ENCODE results near the gene OR4D6.
"Not testable (repeated sequence)": the region's sequence is repeated elsewhere in the genome, so short reads cannot be mapped to it uniquely, and the experiment has no call there.

OR4D6 gene

DNA sequence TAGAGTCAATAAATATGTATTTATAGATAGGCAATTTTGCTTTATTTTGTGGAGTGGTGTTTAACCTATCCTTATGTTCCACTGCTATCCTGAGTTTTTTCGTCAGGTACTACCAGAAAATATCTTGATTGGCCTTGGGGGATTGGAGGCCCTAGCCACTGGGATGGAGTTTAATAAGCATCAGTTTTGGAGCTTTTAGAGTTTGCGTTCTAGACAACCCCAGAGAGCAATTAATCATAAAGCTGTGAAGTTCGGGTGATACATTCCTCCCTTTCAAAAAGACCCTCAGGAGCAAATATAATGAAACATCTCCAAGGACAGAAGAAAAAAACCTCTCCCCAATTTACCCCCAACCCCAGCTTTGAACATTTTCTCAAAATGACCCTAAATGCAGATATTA lies 20.6 kb upstream of the OR4D6 start, which contains the start of gene OR5A1:
OR5A1 (plus strand) TSS at position 301 of the 400 bp plus-strand sequence. CDS start 6,700 bp downstream, outside the sequence.
- Histone ChIP-seq H3K9me3 (ENCODE audit: control insufficient read depth, insufficient read depth, low read length) (no peaks in the 10 kb centered on the region), H3K9ac (ENCODE audit: low read depth, low read length) (no peak within 1 kb of the TSS), H3K4me1 (ENCODE audit: control insufficient read depth, insufficient read depth, low read length) (0 out of 2 replicates have a peak, but pooled peaks cover 7% of the 10 kb centered on the region), H3K4me3 (ENCODE audit: low read depth, low read length) (no peak within 1 kb of the TSS), H3K27ac (ENCODE audit: low read depth, low read length) (no peak within 1 kb of the TSS), H3K36me3 (ENCODE audit: control insufficient read depth, insufficient read depth, low read length) (no peaks in the 10 kb centered on the region), H3K27me3 (ENCODE audit: control insufficient read depth, insufficient read depth, low read length) (no peaks in the 10 kb centered on the region)

GRCh38 chr11:59437770-59438169 lies 19.0 kb upstream of the OR4D6 start:
- H3K27me3 ChIP-seq (ENCODE audit: control insufficient read depth, insufficient read depth, low read length), result no peaks in the 10 kb centered on the region
- no peak overlapping the region for H3K9ac ChIP-seq (ENCODE audit: low read depth, low read length)
- 0 out of 2 replicates have a peak, but pooled peaks cover 7% of the 10 kb centered on the region for H3K4me1 ChIP-seq (ENCODE audit: control insufficient read depth, insufficient read depth, low read length)
- H3K36me3 ChIP-seq (ENCODE audit: control insufficient read depth, insufficient read depth, low read length), result no peaks in the 10 kb centered on the region
- no peak overlapping the region for H3K4me3 ChIP-seq (ENCODE audit: low read depth, low read length)
- no peaks in the 10 kb centered on the region for H3K9me3 ChIP-seq (ENCODE audit: control insufficient read depth, insufficient read depth, low read length)
- no peak overlapping the region for H3K27ac ChIP-seq (ENCODE audit: low read depth, low read length)

DNA sequence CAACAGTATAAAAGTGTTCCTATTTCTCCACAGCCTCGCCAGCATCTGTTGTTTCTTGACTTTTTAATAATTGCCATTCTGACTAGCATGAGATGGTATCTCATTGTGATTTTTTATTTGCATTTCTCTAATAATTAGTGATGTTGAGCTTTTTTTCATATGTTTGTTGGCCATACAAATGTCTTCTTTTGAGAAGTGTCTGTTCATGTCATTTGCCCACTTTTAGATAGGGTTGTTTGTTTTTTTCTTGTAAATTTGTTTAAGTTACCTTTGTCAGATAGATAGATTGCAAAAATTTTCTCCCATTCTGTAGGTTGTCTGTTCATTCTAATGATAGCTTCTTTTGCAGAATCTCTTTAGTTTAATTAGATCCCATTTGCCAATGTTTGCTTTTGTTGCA lies 11.1 kb upstream of the OR4D6 start:
- H3K4me1 ChIP-seq (ENCODE audit: control insufficient read depth, insufficient read depth, low read length); H3K36me3 ChIP-seq (ENCODE audit: control insufficient read depth, insufficient read depth, low read length); H3K27ac ChIP-seq (ENCODE audit: low read depth, low read length); H3K27me3 ChIP-seq (ENCODE audit: control insufficient read depth, insufficient read depth, low read length); H3K9ac ChIP-seq (ENCODE audit: low read depth, low read length); H3K4me3 ChIP-seq (ENCODE audit: low read depth, low read length); H3K9me3 ChIP-seq (ENCODE audit: control insufficient read depth, insufficient read depth, low read length): not testable (repeated sequence)

DNA sequence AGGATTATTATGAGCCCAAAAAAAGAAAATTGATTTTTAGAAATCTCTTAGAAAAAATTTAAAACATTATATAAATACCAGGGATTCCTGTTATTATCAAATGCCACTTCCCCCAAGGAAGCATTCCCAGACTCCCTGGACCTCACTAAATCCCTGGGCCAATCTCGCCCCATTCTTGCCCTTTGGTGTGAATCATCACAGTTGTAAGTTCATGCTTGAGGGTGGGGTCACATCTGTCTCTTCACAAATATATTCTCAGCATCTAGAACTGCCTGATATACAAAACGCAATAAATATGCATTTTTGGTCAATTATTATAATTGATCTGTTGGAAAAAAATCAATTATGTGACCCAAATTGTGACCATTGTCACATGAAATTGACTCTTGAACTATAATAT lies 8.3 kb upstream of the OR4D6 start:
- Histone ChIP-seq H3K9me3 (ENCODE audit: control insufficient read depth, insufficient read depth, low read length) (peaks cover 3% of the 10 kb centered on the region; the same call in 1 of the 2 replicates), H3K27me3 (ENCODE audit: control insufficient read depth, insufficient read depth, low read length) (no peaks in the 10 kb centered on the region), H3K4me3 (ENCODE audit: low read depth, low read length) (no peak overlapping the region), H3K9ac (ENCODE audit: low read depth, low read length) (no peak overlapping the region), H3K27ac (ENCODE audit: low read depth, low read length) (no peak overlapping the region), H3K4me1 (ENCODE audit: control insufficient read depth, insufficient read depth, low read length) (no peaks in the 10 kb centered on the region), H3K36me3 (ENCODE audit: control insufficient read depth, insufficient read depth, low read length) (no peaks in the 10 kb centered on the region)

GRCh38 chr11:59459916-59460315 lies 3.2 kb downstream of the OR4D6 start:
- Histone ChIP-seq H3K27ac (ENCODE audit: low read depth, low read length) (no peak overlapping the region), H3K4me3 (ENCODE audit: low read depth, low read length) (no peak overlapping the region), H3K27me3 (ENCODE audit: control insufficient read depth, insufficient read depth, low read length) (no peaks in the 10 kb centered on the region), H3K9ac (ENCODE audit: low read depth, low read length) (no peak overlapping the region), H3K36me3 (ENCODE audit: control insufficient read depth, insufficient read depth, low read length) (no peaks in the 10 kb centered on the region), H3K4me1 (ENCODE audit: control insufficient read depth, insufficient read depth, low read length) (no peaks in the 10 kb centered on the region), H3K9me3 (ENCODE audit: control insufficient read depth, insufficient read depth, low read length) (no peaks in the 10 kb centered on the region)

GRCh38 chr11:59463190-59463641 lies 6.5 kb downstream of the OR4D6 start:
- H3K4me3 ChIP-seq (ENCODE audit: low read depth, low read length), result no peak overlapping the region
- no peaks in the 10 kb centered on the region for H3K9me3 ChIP-seq (ENCODE audit: control insufficient read depth, insufficient read depth, low read length)
- H3K4me1 ChIP-seq (ENCODE audit: control insufficient read depth, insufficient read depth, low read length), result no peaks in the 10 kb centered on the region
- no peak overlapping the region for H3K9ac ChIP-seq (ENCODE audit: low read depth, low read length)
- no peak overlapping the region for H3K27ac ChIP-seq (ENCODE audit: low read depth, low read length)
- no peaks in the 10 kb centered on the region for H3K36me3 ChIP-seq (ENCODE audit: control insufficient read depth, insufficient read depth, low read length)
- no peaks in the 10 kb centered on the region for H3K27me3 ChIP-seq (ENCODE audit: control insufficient read depth, insufficient read depth, low read length)

GRCh38 chr11:59473015-59473414 lies 16.3 kb downstream of the OR4D6 start, which contains the start of gene OR4D10:
Gene OR4D10, plus strand, starts transcription at chr11:59473315. Its CDS starts 4,115 bp downstream, at chr11:59477430.
- no peaks in the 10 kb centered on the region for H3K36me3 ChIP-seq (ENCODE audit: control insufficient read depth, insufficient read depth, low read length)
- no peaks in the 10 kb centered on the region for H3K4me1 ChIP-seq (ENCODE audit: control insufficient read depth, insufficient read depth, low read length)
- H3K27me3 ChIP-seq (ENCODE audit: control insufficient read depth, insufficient read depth, low read length), result no peaks in the 10 kb centered on the region
- H3K27ac ChIP-seq (ENCODE audit: low read depth, low read length), result no peak within 1 kb of the TSS
- H3K9ac ChIP-seq (ENCODE audit: low read depth, low read length), result no peak within 1 kb of the TSS
- no peaks in the 10 kb centered on the region for H3K9me3 ChIP-seq (ENCODE audit: control insufficient read depth, insufficient read depth, low read length)
- H3K4me3 ChIP-seq (ENCODE audit: low read depth, low read length), result no peak within 1 kb of the TSS

- Histone ChIP-seq H3K27me3 (ENCODE audit: control insufficient read depth, insufficient read depth, low read length) (no peaks in the 10 kb centered on the region), H3K4me1 (ENCODE audit: control insufficient read depth, insufficient read depth, low read length) (no peaks in the 10 kb centered on the region), H3K36me3 (ENCODE audit: control insufficient read depth, insufficient read depth, low read length) (no peaks in the 10 kb centered on the region), H3K9me3 (ENCODE audit: control insufficient read depth, insufficient read depth, low read length) (no peaks in the 10 kb centered on the region), H3K9ac (ENCODE audit: low read depth, low read length) (no peak overlapping the region), H3K4me3 (ENCODE audit: low read depth, low read length) (no peak overlapping the region), H3K27ac (ENCODE audit: low read depth, low read length) (no peak overlapping the region)
These were observed 18.4 kb downstream of the OR4D6 start for GRCh38 chr11:59475176-59475575.

- Histone ChIP-seq H3K4me3 (ENCODE audit: low read depth, low read length) (no peak overlapping the region), H3K9me3 (ENCODE audit: control insufficient read depth, insufficient read depth, low read length) (no peaks in the 10 kb centered on the region), H3K27me3 (ENCODE audit: control insufficient read depth, insufficient read depth, low read length) (no peaks in the 10 kb centered on the region), H3K9ac (ENCODE audit: low read depth, low read length) (no peak overlapping the region), H3K27ac (ENCODE audit: low read depth, low read length) (no peak overlapping the region), H3K4me1 (ENCODE audit: control insufficient read depth, insufficient read depth, low read length) (no peaks in the 10 kb centered on the region), H3K36me3 (ENCODE audit: control insufficient read depth, insufficient read depth, low read length) (no peaks in the 10 kb centered on the region)
These were observed 23.1 kb downstream of the OR4D6 start for GRCh38 chr11:59479906-59480305.

DNA sequence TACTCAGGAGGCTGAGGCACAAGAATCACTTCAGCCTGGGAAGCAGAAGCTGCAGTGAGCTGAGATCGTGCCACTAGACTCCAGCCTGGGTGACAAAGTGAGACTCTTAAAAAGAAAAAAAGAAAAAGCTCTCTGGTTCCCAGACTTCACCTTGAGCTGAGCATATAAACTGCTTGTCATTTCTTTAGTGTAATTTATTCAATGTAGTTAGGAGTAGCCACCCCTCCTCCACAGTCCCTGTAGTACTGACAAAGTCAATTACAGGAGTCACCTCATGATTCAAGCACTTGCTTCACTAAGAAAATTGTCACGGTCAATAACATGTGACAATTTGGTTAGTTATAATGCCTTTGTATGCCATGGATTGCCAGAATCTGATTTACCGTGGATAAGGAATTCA lies 23.6 kb downstream of the OR4D6 start:
- H3K4me1 ChIP-seq (ENCODE audit: control insufficient read depth, insufficient read depth, low read length), result no peaks in the 10 kb centered on the region
- H3K4me3 ChIP-seq (ENCODE audit: low read depth, low read length), result no peak overlapping the region
- H3K27me3 ChIP-seq (ENCODE audit: control insufficient read depth, insufficient read depth, low read length), result no peaks in the 10 kb centered on the region
- H3K27ac ChIP-seq (ENCODE audit: low read depth, low read length), result no peak overlapping the region
- H3K9me3 ChIP-seq (ENCODE audit: control insufficient read depth, insufficient read depth, low read length), result no peaks in the 10 kb centered on the region
- H3K36me3 ChIP-seq (ENCODE audit: control insufficient read depth, insufficient read depth, low read length), result no peaks in the 10 kb centered on the region
- no peak overlapping the region for H3K9ac ChIP-seq (ENCODE audit: low read depth, low read length)

- H3K4me1 ChIP-seq (ENCODE audit: control insufficient read depth, insufficient read depth, low read length), result no peaks in the 10 kb centered on the region
- H3K27ac ChIP-seq (ENCODE audit: low read depth, low read length), result no peak overlapping the region
- H3K4me3 ChIP-seq (ENCODE audit: low read depth, low read length), result no peak overlapping the region
- H3K27me3 ChIP-seq (ENCODE audit: control insufficient read depth, insufficient read depth, low read length), result no peaks in the 10 kb centered on the region
- no peaks in the 10 kb centered on the region for H3K9me3 ChIP-seq (ENCODE audit: control insufficient read depth, insufficient read depth, low read length)
- no peak overlapping the region for H3K9ac ChIP-seq (ENCODE audit: low read depth, low read length)
- no peaks in the 10 kb centered on the region for H3K36me3 ChIP-seq (ENCODE audit: control insufficient read depth, insufficient read depth, low read length)
These were observed 45.2 kb downstream of the OR4D6 start for GRCh38 chr11:59501931-59502330.

DNA sequence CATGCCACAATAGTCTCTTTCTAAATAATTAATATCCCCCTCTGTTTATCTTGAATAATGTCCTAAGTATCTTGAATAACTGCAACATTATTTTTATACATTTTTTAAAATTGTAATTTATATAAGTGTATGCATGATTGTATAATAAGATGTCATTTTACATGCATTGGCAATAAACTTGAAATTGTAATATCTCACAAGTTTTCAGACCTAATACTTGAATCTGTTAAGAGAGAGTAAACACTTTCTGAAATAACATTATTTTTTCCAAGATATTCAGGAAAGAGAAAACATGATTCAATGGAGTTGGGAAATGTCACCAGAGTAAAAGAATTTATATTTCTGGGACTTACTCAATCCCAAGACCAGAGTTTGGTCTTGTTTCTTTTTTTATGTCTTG lies 46.5 kb downstream of the OR4D6 start, which contains the start of gene OR4D11:
OR4D11 (plus strand) TSS at position 301 of the 400 bp plus-strand sequence; CDS start at position 301, 0 bp downstream.
- H3K9ac ChIP-seq (ENCODE audit: low read depth, low read length), result no peak within 1 kb of the TSS
- no peaks in the 10 kb centered on the region for H3K36me3 ChIP-seq (ENCODE audit: control insufficient read depth, insufficient read depth, low read length)
- no peaks in the 10 kb centered on the region for H3K4me1 ChIP-seq (ENCODE audit: control insufficient read depth, insufficient read depth, low read length)
- no peaks in the 10 kb centered on the region for H3K27me3 ChIP-seq (ENCODE audit: control insufficient read depth, insufficient read depth, low read length)
- no peaks in the 10 kb centered on the region for H3K9me3 ChIP-seq (ENCODE audit: control insufficient read depth, insufficient read depth, low read length)
- no peak within 1 kb of the TSS for H3K4me3 ChIP-seq (ENCODE audit: low read depth, low read length)
- no peak within 1 kb of the TSS for H3K27ac ChIP-seq (ENCODE audit: low read depth, low read length)

All from HUES48 (cell line).